Esophagus (tissue), 2 donors: ENCODE results near the gene DCLK1. TPM values are rescaled to one million over a fixed set of nuclear protein-coding genes. Genes with fewer than 3 reads are reported as not detected.

Source experiments
- H3K27ac ChIP-seq, 2 donors: one replicate each; pipeline ENCODE4 v1.5.1; 2013; ENCODE audit warnings: low read depth in 2 of 2, mild to moderate bottlenecking in 2 of 2, inconsistent platforms in 1 of 2, low read length in 1 of 2, moderate library complexity in 1 of 2
- H3K27me3 ChIP-seq, 2 donors: one replicate each; pipeline ENCODE4 v1.6.1; 2013; ENCODE audit warnings: low read length in 2 of 2, control low read depth in 1 of 2, mild to moderate bottlenecking in 1 of 2; ENCODE audit not compliant: insufficient read depth in 2 of 2, control insufficient read depth in 1 of 2
- H3K36me3 ChIP-seq, 2 donors: one replicate each; pipeline ENCODE4 v1.6.1; 2013; ENCODE audit warnings: low read length in 1 of 2; ENCODE audit not compliant: control insufficient read depth in 2 of 2, insufficient read depth in 2 of 2
- H3K4me1 ChIP-seq, 2 donors: one replicate each; pipeline ENCODE4 v1.6.1; 2013; ENCODE audit warnings: low read length in 1 of 2; ENCODE audit not compliant: control insufficient read depth in 2 of 2, insufficient read depth in 2 of 2
- H3K4me3 ChIP-seq, 2 donors: one replicate each; pipeline ENCODE4 v1.5.1; 2013; ENCODE audit warnings: low read length in 2 of 2, mild to moderate bottlenecking in 2 of 2, low read depth in 1 of 2, moderate library complexity in 1 of 2
- H3K9me3 ChIP-seq, 2 donors: one replicate each; pipeline ENCODE4 v1.6.1; 2013; ENCODE audit warnings: mild to moderate bottlenecking in 2 of 2, low read depth in 1 of 2, low read length in 1 of 2, moderate library complexity in 1 of 2; ENCODE audit not compliant: control insufficient read depth in 2 of 2, insufficient read depth in 1 of 2
- WGBS, 2 donors: extraction: QIAGEN DNeasy Blood & Tissue Kit; methylation state at CpG; one replicate each; pipeline ENCODE4 v1.1.7; 2013; 5-methylcytosine and 5-hydroxymethylcytosine counted together
- polyA plus RNA-seq, 2 donors: library from polyadenylated mRNA; stranded (reverse); fragments of 200-250 nt; gene quantifications; one replicate each; pipeline ENCODE4 v1.2.3, GENCODE V29; 2013
- donor health status: healthy with polysubstance abuse.
- donor health status: Bipolar disorder and iron deficiency.

Gene DCLK1
- polyA plus RNA-seq: under 1 TPM; 0.47 to 0.75 TPM

DNA sequence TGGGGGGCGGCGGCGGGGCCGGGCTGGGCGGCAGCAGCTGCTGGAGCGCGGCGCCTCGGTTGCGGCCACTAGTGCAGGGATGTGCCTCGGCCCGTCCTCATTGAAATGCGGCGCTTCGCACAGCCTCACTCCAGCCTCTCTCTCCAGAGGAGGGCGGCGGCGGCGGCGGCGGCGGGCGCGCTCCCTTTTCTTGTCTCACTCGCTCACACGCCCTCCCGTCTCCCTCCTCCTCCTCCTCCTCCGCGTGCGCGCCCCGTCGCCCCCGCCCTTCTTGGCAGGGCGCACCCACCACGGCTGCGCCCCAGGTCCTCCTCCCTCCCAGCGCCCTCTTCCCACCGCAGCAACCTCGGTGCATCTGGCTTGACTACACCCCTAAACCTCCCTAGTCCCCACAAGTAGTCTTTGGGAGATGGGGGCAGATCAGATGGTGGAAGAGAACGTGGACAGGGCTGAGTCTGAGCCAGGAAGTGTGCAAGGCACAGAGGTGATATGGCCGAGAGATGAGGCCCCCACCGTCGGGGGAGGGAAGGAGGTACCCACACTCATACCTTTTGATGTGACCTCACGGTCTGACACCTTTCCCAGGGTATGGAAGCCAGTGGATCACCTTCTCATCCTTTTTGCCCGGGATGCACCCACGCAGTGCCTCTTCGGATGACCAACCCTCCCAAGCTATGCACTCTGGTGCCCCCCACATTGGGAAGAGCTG, at the start of gene DCLK1:
TSS of gene DCLK1 (minus strand) at position 161 of the 709 bp plus-strand sequence.
- WGBS, 2 donors: 9 to 10% methylated on average over 32 to 48 of the region's 48 CpGs

DNA sequence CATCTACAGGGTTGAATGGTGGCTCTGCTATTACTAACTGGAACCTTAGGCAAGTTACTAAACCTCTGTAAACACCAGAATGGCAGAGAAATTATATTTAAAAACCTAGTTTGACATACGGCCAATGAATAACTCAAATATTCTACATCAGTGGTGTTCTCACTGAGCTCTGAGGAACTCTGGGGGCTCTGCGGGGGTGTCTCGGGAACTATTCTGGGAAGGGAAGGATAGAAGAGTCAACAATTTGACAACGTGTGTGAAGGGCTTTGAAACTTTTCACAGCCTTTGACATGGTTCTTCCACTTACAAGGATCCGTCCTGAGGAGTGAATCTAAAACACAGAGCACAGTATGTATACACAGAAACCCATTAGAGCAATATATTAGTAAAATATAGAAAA, 44.4 kb upstream of the DCLK1 start:
- no peaks in the 10 kb centered on the region for H3K27me3 ChIP-seq
- no peaks in the 10 kb centered on the region for H3K9me3 ChIP-seq

More for the DNA sequence above, at the start of gene DCLK1:
- Histone ChIP-seq H3K27ac (peak within 1 kb of the TSS; percentile 8 to 40), H3K4me3 (peak within 1 kb of the TSS; percentile 40 to 58), H3K9me3 (no peaks in the 10 kb centered on the region), H3K4me1 (peaks cover 0 to 6% of the 10 kb centered on the region in 2 donors), H3K36me3 (no peaks in the 10 kb centered on the region), H3K27me3 (no peaks in the 10 kb centered on the region)

DNA sequence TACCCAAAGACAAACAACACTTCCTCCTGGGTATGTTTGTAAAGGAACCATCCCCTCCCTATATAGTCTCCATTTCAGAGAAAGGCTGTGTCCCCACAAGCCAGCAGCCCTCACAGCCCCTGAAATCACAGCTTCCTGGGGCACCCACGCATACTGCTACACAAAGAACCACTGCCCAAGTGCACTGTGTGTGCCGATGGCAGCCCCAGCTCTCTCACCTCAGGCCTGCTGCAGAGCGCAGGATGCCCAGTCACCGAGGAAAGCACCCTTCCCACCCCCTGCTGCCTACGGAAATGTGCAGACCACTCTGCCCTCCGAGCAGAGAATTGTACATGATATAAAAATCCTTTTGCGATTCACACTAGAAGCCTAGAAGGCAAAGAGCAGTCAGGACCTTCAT, 43.7 kb upstream of the DCLK1 start:
- 77 to 78% methylated on average over 7 of the region's 7 CpGs for WGBS, 2 donors
- Histone ChIP-seq H3K4me3 (no peak overlapping the region), H3K27me3 (no peaks in the 10 kb centered on the region), H3K4me1 (no peaks in the 10 kb centered on the region), H3K36me3 (no peaks in the 10 kb centered on the region), H3K9me3 (no peaks in the 10 kb centered on the region), H3K27ac (no peak overlapping the region)

More for the DNA sequence above, 44.4 kb upstream of the DCLK1 start:
- H3K4me3 ChIP-seq: no peak overlapping the region
- no peak overlapping the region for H3K27ac ChIP-seq
- WGBS, 2 donors: 71 to 82% methylated on average over 5 of the region's 5 CpGs
- no peaks in the 10 kb centered on the region for H3K36me3 ChIP-seq
- H3K4me1 ChIP-seq: no peaks in the 10 kb centered on the region

DNA sequence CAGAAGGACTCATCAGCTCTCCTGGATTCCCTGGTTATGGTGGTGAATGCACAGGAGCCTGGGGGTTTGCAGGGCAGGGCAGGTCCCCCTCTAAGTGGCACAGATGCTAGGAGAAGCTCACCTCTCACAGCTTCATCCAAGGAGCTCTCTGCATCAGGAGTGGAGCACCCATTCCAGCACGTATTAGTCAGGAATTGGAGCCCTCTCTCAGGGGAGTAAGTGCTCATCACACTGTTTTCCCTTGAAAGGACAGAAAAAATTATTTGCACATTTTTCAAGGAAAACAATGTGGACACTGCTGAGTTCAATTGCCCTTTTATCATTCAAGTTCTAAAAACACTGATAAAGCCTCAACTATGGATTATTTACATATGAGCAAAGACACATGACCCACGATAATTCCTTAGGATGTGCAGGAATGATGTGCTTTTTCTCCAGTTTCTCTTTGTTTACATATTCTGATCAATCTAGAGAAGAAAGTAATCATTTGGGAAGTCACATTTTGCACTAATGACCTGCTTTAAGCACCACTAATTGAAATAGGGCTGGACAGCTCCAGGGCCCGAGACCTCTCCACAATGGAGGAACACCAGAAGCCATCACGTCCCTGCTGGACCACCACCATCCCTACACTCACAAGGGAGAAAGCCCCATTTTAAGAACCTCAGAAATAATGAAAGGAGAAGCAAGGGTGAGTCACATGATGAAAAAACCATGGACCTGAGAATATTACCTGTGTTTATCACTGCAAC, 42.6 kb upstream of the DCLK1 start:
- H3K27ac ChIP-seq: no peak overlapping the region
- 73 to 78% methylated on average over 4 of the region's 4 CpGs for WGBS, 2 donors
- no peaks in the 10 kb centered on the region for H3K9me3 ChIP-seq
- no peaks in the 10 kb centered on the region for H3K27me3 ChIP-seq
- H3K36me3 ChIP-seq: no peaks in the 10 kb centered on the region
- no peak overlapping the region for H3K4me3 ChIP-seq
- H3K4me1 ChIP-seq: no peaks in the 10 kb centered on the region

DNA sequence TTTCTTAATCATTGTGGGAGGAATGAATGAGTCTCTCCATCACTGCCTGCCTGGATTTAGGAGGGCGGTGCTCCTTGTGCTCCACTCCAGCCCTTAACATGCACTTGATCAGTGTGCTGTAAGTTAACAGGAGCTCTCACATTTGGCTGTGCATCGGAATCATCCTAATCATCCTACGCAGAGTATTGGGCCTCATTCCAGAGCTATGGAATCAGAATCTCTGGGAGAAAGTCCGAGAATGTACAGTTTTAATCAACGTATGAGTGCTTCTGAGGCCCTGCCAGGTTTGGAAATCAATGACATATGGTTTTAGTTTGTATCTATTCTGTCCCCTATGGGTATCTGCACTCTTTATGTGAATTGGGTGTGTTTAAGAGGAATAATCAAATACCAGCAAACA, 34.9 kb upstream of the DCLK1 start:
- H3K4me3 ChIP-seq: no peak overlapping the region
- H3K4me1 ChIP-seq: peaks cover 2 to 3% of the 10 kb centered on the region in 2 donors
- H3K27me3 ChIP-seq: no peaks in the 10 kb centered on the region
- H3K27ac ChIP-seq: no peak overlapping the region
- no peaks in the 10 kb centered on the region for H3K9me3 ChIP-seq
- 83 to 85% methylated on average over 5 of the region's 5 CpGs for WGBS, 2 donors
- no peaks in the 10 kb centered on the region for H3K36me3 ChIP-seq

DNA sequence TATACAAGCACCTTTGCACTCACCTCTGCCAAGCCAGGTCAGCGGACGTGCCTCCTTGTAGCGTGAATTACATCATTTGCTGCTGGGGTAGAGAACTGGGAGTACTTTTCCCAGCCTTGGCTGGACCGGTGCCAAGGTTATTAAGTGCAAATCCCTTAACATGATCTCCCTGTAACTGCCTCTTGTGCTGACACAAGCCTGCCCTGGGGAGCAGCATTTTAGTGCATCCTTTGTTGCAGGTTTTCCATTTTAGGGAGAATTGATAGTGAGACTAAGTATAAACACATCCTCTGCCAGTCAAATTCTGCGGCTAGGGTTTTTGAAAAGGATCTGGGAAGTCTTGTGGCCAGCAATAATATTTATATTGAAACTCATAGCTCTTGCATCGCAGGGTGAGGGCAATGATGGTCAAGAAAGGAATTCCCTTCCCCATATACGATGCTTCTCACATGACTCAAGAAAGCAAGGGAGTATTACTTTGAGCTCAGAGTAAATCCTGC, 32.7 kb upstream of the DCLK1 start:
- Histone ChIP-seq H3K9me3 (no peaks in the 10 kb centered on the region), H3K4me1 (peaks cover 2 to 3% of the 10 kb centered on the region in 2 donors), H3K36me3 (no peaks in the 10 kb centered on the region), H3K27me3 (no peaks in the 10 kb centered on the region), H3K27ac (no peak overlapping the region), H3K4me3 (no peak overlapping the region)
- WGBS, 2 donors: 28 to 43% methylated on average over 7 of the region's 7 CpGs

DNA sequence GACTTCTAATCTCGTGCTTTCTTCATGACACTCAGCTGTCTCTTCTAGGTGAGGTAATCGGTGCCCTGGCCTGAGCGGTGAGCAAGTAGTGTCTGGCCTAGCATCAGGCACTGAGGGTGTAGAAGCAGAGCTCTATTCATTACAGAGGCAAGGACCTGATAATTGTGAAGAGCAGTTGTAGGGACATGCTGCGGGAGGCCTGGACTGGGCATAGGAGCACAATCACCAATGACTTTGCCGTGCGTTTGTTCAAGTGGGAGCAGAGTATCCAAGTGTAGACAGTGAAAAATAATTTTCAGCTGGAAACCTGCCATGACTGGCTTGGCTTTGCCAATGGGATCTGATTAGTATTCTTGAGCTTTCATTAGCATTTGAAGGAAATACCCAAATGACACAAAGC, 32.1 kb upstream of the DCLK1 start:
- no peaks in the 10 kb centered on the region for H3K9me3 ChIP-seq
- H3K27ac ChIP-seq: no peak overlapping the region
- no peaks in the 10 kb centered on the region for H3K27me3 ChIP-seq
- peaks cover 2 to 3% of the 10 kb centered on the region in 2 donors for H3K4me1 ChIP-seq
- no peak overlapping the region for H3K4me3 ChIP-seq
- H3K36me3 ChIP-seq: no peaks in the 10 kb centered on the region
- 70 to 71% methylated on average over 6 of the region's 6 CpGs for WGBS, 2 donors

DNA sequence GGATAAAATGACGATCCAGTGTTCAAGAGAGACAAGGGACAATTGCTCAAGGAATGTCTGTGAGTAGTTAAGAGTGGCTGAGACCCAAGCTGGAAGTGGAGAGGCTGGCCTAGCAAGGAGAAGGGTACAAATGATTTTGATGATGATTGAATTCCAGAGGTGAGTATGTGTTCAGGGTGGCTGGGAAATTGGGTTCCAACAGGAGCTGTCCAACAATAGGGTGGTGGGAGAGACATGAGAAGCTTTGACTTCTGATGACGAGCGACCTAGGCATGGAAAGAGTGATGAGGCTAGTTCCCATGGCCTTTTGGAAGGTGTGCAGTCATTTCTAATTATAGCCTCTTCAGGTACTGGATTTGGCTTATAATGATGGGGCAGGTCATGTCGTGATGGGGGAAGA, 29.1 kb upstream of the DCLK1 start:
- H3K36me3 ChIP-seq: no peaks in the 10 kb centered on the region
- peaks cover 2 to 3% of the 10 kb centered on the region in 2 donors for H3K4me1 ChIP-seq
- no peaks in the 10 kb centered on the region for H3K9me3 ChIP-seq
- 75 to 77% methylated on average over 4 of the region's 4 CpGs for WGBS, 2 donors
- no peak overlapping the region for H3K27ac ChIP-seq
- H3K27me3 ChIP-seq: no peaks in the 10 kb centered on the region
- H3K4me3 ChIP-seq: no peak overlapping the region

DNA sequence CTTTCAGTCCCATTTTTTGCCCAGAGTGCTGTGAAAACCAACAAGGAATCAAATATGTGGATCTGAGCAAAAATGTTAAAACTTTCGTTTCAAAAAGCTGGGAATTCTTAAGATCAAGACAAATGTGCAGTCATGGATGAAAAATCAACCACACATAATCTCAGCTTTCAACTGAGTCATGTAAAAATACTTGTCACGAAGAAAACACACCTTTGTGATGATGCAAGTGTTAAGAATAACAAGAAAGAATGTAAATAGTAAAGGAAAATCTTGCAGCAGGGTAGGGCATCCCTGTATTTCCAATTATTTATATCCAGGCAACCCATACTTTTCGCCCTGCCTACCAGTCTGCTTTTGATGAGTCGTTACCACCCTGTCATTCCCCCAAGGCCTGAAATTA, 27.4 kb upstream of the DCLK1 start:
- no peak overlapping the region for H3K4me3 ChIP-seq
- H3K27ac ChIP-seq: no peak overlapping the region
- H3K27me3 ChIP-seq: peaks cover 0 to 3% of the 10 kb centered on the region in 2 donors
- H3K4me1 ChIP-seq: peaks cover under 1 to 5% of the 10 kb centered on the region in 2 donors
- H3K36me3 ChIP-seq: no peaks in the 10 kb centered on the region
- WGBS, 2 donors: 55 to 61% methylated on average over 4 of the region's 4 CpGs
- no peaks in the 10 kb centered on the region for H3K9me3 ChIP-seq
